GM23338 (cell line): Measurements from ENCODE around the gene CYP4F22. TPM values are rescaled to one million over a fixed set of nuclear protein-coding genes. Genes with fewer than 3 reads are reported as not detected.

Experiments used
- ATAC-seq: fragments of 200-7000 bp; cut with Tn5 transposase; 3 replicates; pipeline ENCODE4 v1.9.1; 2020
- DNase-seq: peaks from one replicate; pipeline ENCODE4 v3.0.0-alpha.2; 2015; ENCODE audit warnings: low spot score
- H2AFZ ChIP-seq: fragments of 200-600 bp; sonication (generic); 2 replicates; pipeline ENCODE4 v1.8.0; 2016; ENCODE audit warnings: antibody characterized with exemption, mild to moderate bottlenecking, moderate library complexity
- H3F3A ChIP-seq: fragments of 200-600 bp; sonication (generic); replicated peaks from 2 replicates; pipeline ENCODE4 v1.8.0; 2017; ENCODE audit warnings: antibody characterized with exemption, mixed run types, low read depth
- H3K27ac ChIP-seq: fragments of 200-600 bp; sonication (generic); 2 replicates; pipeline ENCODE4 v1.6.1; 2016; ENCODE audit warnings: low read depth
- H3K27me3 ChIP-seq: fragments of 200-600 bp; sonication (generic); 2 replicates; pipeline ENCODE4 v1.8.0; 2016; ENCODE audit warnings: mild to moderate bottlenecking, mixed run types, moderate library complexity; ENCODE audit not compliant: insufficient read depth
- H3K36me3 ChIP-seq: fragments of 200-600 bp; sonication (generic); 2 replicates; pipeline ENCODE4 v1.8.0; 2016; ENCODE audit warnings: mild to moderate bottlenecking; ENCODE audit not compliant: insufficient read depth
- H3K4me1 ChIP-seq: fragments of 200-600 bp; sonication (generic); 2 replicates; pipeline ENCODE4 v1.8.0; 2016; ENCODE audit warnings: mild to moderate bottlenecking, moderate library complexity; ENCODE audit not compliant: insufficient read depth
- H3K4me2 ChIP-seq: fragments of 200-600 bp; sonication (generic); 2 replicates; pipeline ENCODE4 v1.7.1; 2017; ENCODE audit warnings: mixed run types
- H3K4me3 ChIP-seq: fragments of 200-600 bp; sonication (generic); 2 replicates; pipeline ENCODE4 v1.6.1; 2016; ENCODE audit warnings: mixed run types
- H3K79me2 ChIP-seq: fragments of 200-600 bp; sonication (generic); replicated peaks from 2 replicates; pipeline ENCODE4 v1.8.0; 2017; ENCODE audit warnings: mild to moderate bottlenecking; ENCODE audit not compliant: insufficient read depth
- H3K9me2 ChIP-seq: fragments of 200-600 bp; sonication (generic); 2 replicates; pipeline ENCODE4 v1.8.0; 2017; ENCODE audit not compliant: insufficient read depth
- H4K20me1 ChIP-seq: fragments of 200-600 bp; sonication (generic); replicated peaks from 2 replicates; pipeline ENCODE4 v1.8.0; 2017; ENCODE audit warnings: mild to moderate bottlenecking; ENCODE audit not compliant: insufficient read depth
- H3K27ac Mint-ChIP-seq: 2 replicates; pipeline ENCODE4 v1.8.0; 2020; ENCODE audit warnings: inconsistent platforms, mild to moderate bottlenecking, moderate library complexity, mixed read lengths
- H3K27me3 Mint-ChIP-seq: 3 replicates; pipeline ENCODE4 v1.8.0; 2022; ENCODE audit warnings: low read depth, mild to moderate bottlenecking, moderate library complexity, mixed read lengths, inconsistent platforms; ENCODE audit not compliant: insufficient read depth, poor library complexity
- H3K36me3 Mint-ChIP-seq: 3 replicates; pipeline ENCODE4 v1.8.0; 2021; ENCODE audit warnings: low read depth, mild to moderate bottlenecking, inconsistent platforms, moderate library complexity, mixed read lengths
- H3K4me1 Mint-ChIP-seq: 3 replicates; pipeline ENCODE4 v1.8.0; 2020; ENCODE audit warnings: mild to moderate bottlenecking, inconsistent platforms, mixed read lengths
- H3K4me3 Mint-ChIP-seq: 3 replicates; pipeline ENCODE4 v1.8.0; 2021; ENCODE audit warnings: moderate library complexity, mild to moderate bottlenecking, inconsistent platforms, mixed read lengths
- H3K9me3 Mint-ChIP-seq: 3 replicates; pipeline ENCODE4 v1.8.0; 2020; ENCODE audit warnings: moderate library complexity, mild to moderate bottlenecking, inconsistent platforms, mixed read lengths
- CREB1 ChIP-seq: fragments of 250-450 bp; sonication (Bioruptor Pico); IDR thresholded peaks from 2 replicates; pipeline ENCODE4 v1.5.0; 2020; ENCODE audit warnings: low read depth, mild to moderate bottlenecking, moderate library complexity
- CTCF ChIP-seq, 2 experiments: fragments of 200-600 bp in 1 of 2; sonication (generic) in 1 of 2; conservative IDR thresholded peaks; 2 replicates each; pipeline versions ENCODE4 v1.5.1 to v1.6.1; 2016 to 2017; ENCODE audit warnings: antibody characterized with exemption in 2 of 2, low read depth in 2 of 2, mild to moderate bottlenecking in 2 of 2, moderate library complexity in 1 of 2
- ETS1 ChIP-seq: IDR thresholded peaks from 2 replicates; pipeline ENCODE4 v1.6.1; 2016; ENCODE audit warnings: antibody characterized with exemption
- EZH2 ChIP-seq: fragments of 200-600 bp; sonication (generic); IDR thresholded peaks from one replicate; pipeline ENCODE4 v1.8.0; 2017; ENCODE audit warnings: antibody characterized with exemption, mild to moderate bottlenecking, low read depth; ENCODE audit not compliant: unreplicated experiment
- EZH2phosphoT487 ChIP-seq: fragments of 200-600 bp; sonication (generic); IDR thresholded peaks from one replicate; pipeline ENCODE4 v1.8.1; 2018; ENCODE audit warnings: antibody characterized with exemption; ENCODE audit not compliant: unreplicated experiment
- JUNB ChIP-seq: IDR thresholded peaks from one replicate; pipeline ENCODE4 v1.6.1; 2016; ENCODE audit warnings: antibody characterized with exemption; ENCODE audit not compliant: unreplicated experiment
- NANOG ChIP-seq: IDR thresholded peaks from 2 replicates; pipeline ENCODE4 v1.6.1; 2016; ENCODE audit warnings: antibody characterized with exemption, borderline replicate concordance
- POLR2AphosphoS5 ChIP-seq: IDR thresholded peaks from 2 replicates; pipeline ENCODE4 v1.6.1; 2016; ENCODE audit warnings: antibody characterized with exemption, low read depth
- REST ChIP-seq: IDR thresholded peaks from one replicate; pipeline ENCODE4 v1.6.1; 2018; ENCODE audit warnings: antibody characterized with exemption; ENCODE audit not compliant: unreplicated experiment
- STAT1 ChIP-seq: IDR thresholded peaks from one replicate; pipeline ENCODE4 v1.6.1; 2016; ENCODE audit warnings: antibody characterized with exemption; ENCODE audit not compliant: unreplicated experiment
- ZNF114 ChIP-seq: fragments of 250-450 bp; sonication (Bioruptor Pico); IDR thresholded peaks from 2 replicates; pipeline ENCODE4 v1.5.0; 2020; ENCODE audit warnings: mild to moderate bottlenecking, moderate library complexity
- ZNF331 ChIP-seq: fragments of 250-450 bp; sonication (Bioruptor Pico); IDR thresholded peaks from 2 replicates; pipeline ENCODE4 v1.5.0; 2020; ENCODE audit warnings: low read depth, mild to moderate bottlenecking, moderate library complexity
- ZNF462 ChIP-seq: fragments of 250-450 bp; sonication (Bioruptor Pico); IDR thresholded peaks from 2 replicates; pipeline ENCODE4 v1.5.0; 2020; ENCODE audit warnings: mild to moderate bottlenecking, moderate library complexity
- polyA plus RNA-seq: library from polyadenylated mRNA; unstranded; fragments of >200 nt; fragmentation: Nextera tagmentation; extraction: Ambion mirVana; gene quantifications from 2 replicates; pipeline ENCODE4 v1.2.1, GENCODE V29; 2016
- total RNA-seq: library from RNA; depleted of rRNA; stranded (reverse); fragments of >200 nt; shearing (Covaris generic); gene quantifications from 2 replicates; pipeline ENCODE4 v1.2.3, GENCODE V29; 2014

The CYP4F22 gene
- total and polyA plus RNA-seq, 2 experiments from 2014 or later, result 0.24 to 1.5 TPM

GRCh38 chr19:15487038-15487437 is 21.3 kb upstream of the CYP4F22 start:
- DNase-seq (no peak), ATAC-seq (no peak)
- H3K27ac Mint-ChIP-seq, result no peak overlapping the region
- H3K4me2 ChIP-seq, result no peak overlapping the region
- no peaks in the 10 kb centered on the region for H3K9me2 ChIP-seq
- TF ChIP-seq NANOG (no peak), ZNF114 (no peak), CTCF (conservative IDR thresholded peaks at IDR 0.05; ENCODE audit: low read depth in 2 of 2) (no peak), JUNB (no peak), ZNF331 (CRISPR knock-in tag) (no peak), STAT1 (no peak), POLR2AphosphoS5 (no peak), ETS1 (no peak), EZH2phosphoT487 (no peak), REST (no peak), EZH2 (no peak), CREB1 (CRISPR knock-in tag) (no peak), ZNF462 (no peak)
- H3F3A ChIP-seq, result no peaks in the 10 kb centered on the region
- H3K4me1 Mint-ChIP-seq, result no peaks in the 10 kb centered on the region
- peaks cover 22% of the 10 kb centered on the region for H3K36me3 Mint-ChIP-seq
- peaks cover 2% of the 10 kb centered on the region for H3K27me3 Mint-ChIP-seq
- H3K4me1 ChIP-seq, result no peaks in the 10 kb centered on the region
- no peak overlapping the region for H3K27ac ChIP-seq
- no peak overlapping the region for H3K4me3 ChIP-seq
- peaks cover 71% of the 10 kb centered on the region for H3K9me3 Mint-ChIP-seq
- no peaks in the 10 kb centered on the region for H3K79me2 ChIP-seq
- H2AFZ ChIP-seq, result no peak overlapping the region
- H3K27me3 ChIP-seq, result no peaks in the 10 kb centered on the region
- H3K36me3 ChIP-seq, result no peaks in the 10 kb centered on the region
- no peaks in the 10 kb centered on the region for H4K20me1 ChIP-seq
- no peak overlapping the region for H3K4me3 Mint-ChIP-seq
